Keratinocyte (primary cell): ENCODE measurements around the gene RFX6.

Experiments
- EZH2 ChIP-seq: IDR thresholded peaks from one replicate; pipeline ENCODE4 v1.6.1; 2012; ENCODE audit warnings: inconsistent platforms, mild to moderate bottlenecking, low read length, moderate library complexity
- TF ChIP-seq, protein P1 (sequence below), 3 experiments: IDR thresholded peaks in 1 of 3; conservative IDR thresholded peaks in 1 of 3; optimal IDR thresholded peaks in 1 of 3; 2 replicates in 2 of 3; 3 replicates in 1 of 3; pipeline versions ENCODE3 to v1.5.1; 2011; ENCODE audit warnings: low read length in 3 of 3, mild to moderate bottlenecking in 3 of 3, moderate library complexity in 2 of 3, control low read depth in 1 of 3, inconsistent platforms in 1 of 3; ENCODE audit not compliant: insufficient read depth in 2 of 3; ENCODE audit errors: extremely low read depth in 1 of 3

DNA sequence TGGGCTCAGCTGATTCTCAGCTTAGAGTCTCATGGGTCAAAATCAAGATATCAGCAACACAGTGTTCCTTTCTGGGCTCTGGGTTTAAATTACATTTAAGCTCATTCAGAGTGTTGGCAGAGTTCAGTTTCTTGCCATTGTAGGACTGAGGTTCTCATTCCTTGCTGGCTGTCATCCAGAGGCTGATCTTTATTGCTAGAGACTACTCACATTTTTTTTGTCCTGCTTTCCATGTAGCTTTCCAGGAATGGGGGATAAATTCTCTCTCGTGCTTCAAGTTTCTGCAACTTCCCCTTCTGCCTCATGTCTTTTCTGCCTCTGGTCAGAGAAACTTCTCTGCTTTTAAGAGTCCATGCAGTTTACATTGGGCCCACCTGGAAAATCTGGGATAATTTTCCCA is 86.9 kb downstream of the RFX6 start:
- TF ChIP-seq, protein P1, sequence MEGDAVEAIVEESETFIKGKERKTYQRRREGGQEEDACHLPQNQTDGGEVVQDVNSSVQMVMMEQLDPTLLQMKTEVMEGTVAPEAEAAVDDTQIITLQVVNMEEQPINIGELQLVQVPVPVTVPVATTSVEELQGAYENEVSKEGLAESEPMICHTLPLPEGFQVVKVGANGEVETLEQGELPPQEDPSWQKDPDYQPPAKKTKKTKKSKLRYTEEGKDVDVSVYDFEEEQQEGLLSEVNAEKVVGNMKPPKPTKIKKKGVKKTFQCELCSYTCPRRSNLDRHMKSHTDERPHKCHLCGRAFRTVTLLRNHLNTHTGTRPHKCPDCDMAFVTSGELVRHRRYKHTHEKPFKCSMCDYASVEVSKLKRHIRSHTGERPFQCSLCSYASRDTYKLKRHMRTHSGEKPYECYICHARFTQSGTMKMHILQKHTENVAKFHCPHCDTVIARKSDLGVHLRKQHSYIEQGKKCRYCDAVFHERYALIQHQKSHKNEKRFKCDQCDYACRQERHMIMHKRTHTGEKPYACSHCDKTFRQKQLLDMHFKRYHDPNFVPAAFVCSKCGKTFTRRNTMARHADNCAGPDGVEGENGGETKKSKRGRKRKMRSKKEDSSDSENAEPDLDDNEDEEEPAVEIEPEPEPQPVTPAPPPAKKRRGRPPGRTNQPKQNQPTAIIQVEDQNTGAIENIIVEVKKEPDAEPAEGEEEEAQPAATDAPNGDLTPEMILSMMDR (optimal IDR thresholded peaks at IDR 0.05 in 1 of 3, IDR thresholded peaks at IDR 0.05 in 1 of 3, conservative IDR thresholded peaks at IDR 0.05 in 1 of 3; ENCODE audit: extremely low read depth in 1 of 3, insufficient read depth in 2 of 3, low read length in 3 of 3): no peak
- no peak for TF ChIP-seq EZH2
